ENCODE results near the gene REEP1. TPM values are rescaled to one million over a fixed set of nuclear protein-coding genes. Genes with fewer than 3 reads are reported as not detected.

REEP1 gene
- total RNA-seq, 1 donor from 2014 or later = not detected

DNA sequence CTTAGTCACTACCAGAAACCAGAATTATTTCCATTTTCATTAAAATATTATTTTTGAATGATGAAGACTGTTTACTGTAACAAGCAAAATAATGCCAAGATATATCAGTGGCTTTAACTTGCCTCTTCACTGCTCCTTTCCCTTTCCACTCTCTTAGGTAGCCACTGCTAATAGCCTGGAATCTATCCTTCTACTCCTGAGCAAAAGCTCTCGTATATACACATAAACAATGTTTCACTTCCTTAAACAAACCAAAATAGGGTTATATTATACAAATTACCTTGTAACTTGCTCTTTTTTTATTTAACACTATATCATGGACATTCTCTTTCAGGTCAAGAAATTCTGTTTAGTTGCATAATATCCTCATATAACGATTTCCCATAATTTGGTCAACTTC is 163.0 kb downstream of the REEP1 start:
- CTCF ChIA-PET = no interaction called here
- TF ChIP-seq, protein P1, sequence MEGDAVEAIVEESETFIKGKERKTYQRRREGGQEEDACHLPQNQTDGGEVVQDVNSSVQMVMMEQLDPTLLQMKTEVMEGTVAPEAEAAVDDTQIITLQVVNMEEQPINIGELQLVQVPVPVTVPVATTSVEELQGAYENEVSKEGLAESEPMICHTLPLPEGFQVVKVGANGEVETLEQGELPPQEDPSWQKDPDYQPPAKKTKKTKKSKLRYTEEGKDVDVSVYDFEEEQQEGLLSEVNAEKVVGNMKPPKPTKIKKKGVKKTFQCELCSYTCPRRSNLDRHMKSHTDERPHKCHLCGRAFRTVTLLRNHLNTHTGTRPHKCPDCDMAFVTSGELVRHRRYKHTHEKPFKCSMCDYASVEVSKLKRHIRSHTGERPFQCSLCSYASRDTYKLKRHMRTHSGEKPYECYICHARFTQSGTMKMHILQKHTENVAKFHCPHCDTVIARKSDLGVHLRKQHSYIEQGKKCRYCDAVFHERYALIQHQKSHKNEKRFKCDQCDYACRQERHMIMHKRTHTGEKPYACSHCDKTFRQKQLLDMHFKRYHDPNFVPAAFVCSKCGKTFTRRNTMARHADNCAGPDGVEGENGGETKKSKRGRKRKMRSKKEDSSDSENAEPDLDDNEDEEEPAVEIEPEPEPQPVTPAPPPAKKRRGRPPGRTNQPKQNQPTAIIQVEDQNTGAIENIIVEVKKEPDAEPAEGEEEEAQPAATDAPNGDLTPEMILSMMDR (IDR thresholded peaks at IDR 0.05) = no peak
- no peak for ATAC-seq (ENCODE audit: low read depth)
- POLR2A ChIA-PET = no interaction called here
- Mint-ChIP-seq H3K9me3 (no peaks in the 10 kb centered on the region), H3K4me1 (peaks cover 20% of the 10 kb centered on the region), H3K4me3 (no peak overlapping the region), H3K27ac (peak overlapping the region; percentile 60), H3K27me3 (no peaks in the 10 kb centered on the region), H3K36me3 (ENCODE audit: low read depth) (peaks cover 77% of the 10 kb centered on the region)
- intact Hi-C loops (cut with micrococcal nuclease) = no loop called here
- no peak for DNase-seq

DNA sequence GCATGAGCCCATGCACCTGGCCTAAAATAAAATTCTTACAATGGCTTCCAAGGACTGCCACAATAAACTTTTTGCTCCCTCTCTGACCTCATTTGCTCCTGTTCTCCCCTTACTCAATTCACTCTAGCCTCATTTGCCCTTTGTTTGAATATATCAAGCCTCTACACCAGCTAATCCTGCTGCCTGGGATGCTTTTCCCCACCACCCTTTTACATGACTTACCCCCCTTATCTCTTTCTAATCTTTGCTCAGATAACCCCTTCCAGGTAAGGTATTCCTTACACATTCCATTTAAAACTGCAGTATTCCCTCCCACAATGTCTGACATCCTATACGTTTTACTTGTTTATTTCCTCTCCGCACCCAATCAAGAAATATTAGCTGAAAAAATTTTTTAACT is 164.8 kb downstream of the REEP1 start:
- H3K36me3 Mint-ChIP-seq (ENCODE audit: low read depth) = peaks cover 78% of the 10 kb centered on the region
- H3K4me3 Mint-ChIP-seq = no peak overlapping the region
- ChIA-PET CTCF (no interaction called here), POLR2A (no interaction called here)
- H3K9me3 Mint-ChIP-seq = no peaks in the 10 kb centered on the region
- ATAC-seq (ENCODE audit: low read depth) = no peak
- DNase-seq = no peak
- H3K27me3 Mint-ChIP-seq = no peaks in the 10 kb centered on the region
- H3K4me1 Mint-ChIP-seq = peaks cover 20% of the 10 kb centered on the region
- TF ChIP-seq, protein P1 (IDR thresholded peaks at IDR 0.05) = no peak
- intact Hi-C loops (cut with micrococcal nuclease) = no loop called here
- H3K27ac Mint-ChIP-seq = no peak overlapping the region

DNA sequence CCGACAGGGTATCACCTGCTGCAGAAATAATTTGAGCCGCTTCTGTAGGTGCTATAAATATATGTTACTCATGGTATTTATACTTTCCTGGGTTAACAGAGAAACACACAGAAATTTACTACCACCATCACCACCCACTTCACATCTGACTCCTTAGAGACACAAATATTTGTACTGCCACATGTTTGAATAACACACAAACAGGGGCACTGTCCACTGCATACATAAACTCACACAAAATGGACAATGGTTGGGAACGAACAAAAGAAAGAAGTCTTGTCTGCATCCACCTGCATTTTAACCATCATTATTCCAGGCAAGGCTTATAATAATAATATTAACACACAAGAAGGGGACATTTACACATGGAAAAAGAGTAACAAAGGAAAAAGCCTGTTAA is 166.1 kb downstream of the REEP1 start:
- CTCF ChIA-PET = no interaction called here

DNA sequence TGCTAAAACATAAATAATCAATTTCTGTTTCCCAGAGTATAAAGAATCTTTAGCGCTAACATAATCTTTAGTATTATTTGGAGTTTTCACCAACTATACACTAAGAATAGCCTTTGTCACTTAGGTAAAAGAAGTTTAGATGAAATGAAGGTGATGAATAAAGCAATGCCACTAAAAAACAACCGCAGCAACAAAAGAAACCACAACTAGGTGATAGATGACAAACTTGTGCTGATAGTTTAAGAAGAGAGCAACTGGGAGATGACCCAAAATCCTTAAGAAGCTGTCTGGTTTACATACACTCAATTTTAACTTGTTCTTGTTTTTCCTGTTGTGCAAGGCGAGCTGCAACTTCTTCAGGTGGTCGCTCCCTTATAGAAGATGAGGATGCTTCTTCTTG is 167.0 kb downstream of the REEP1 start:
- Mint-ChIP-seq H3K27ac (no peak overlapping the region), H3K36me3 (ENCODE audit: low read depth) (peaks cover 73% of the 10 kb centered on the region), H3K4me3 (no peak overlapping the region), H3K4me1 (peaks cover 17% of the 10 kb centered on the region), H3K27me3 (no peaks in the 10 kb centered on the region), H3K9me3 (no peaks in the 10 kb centered on the region)
- intact Hi-C loops (cut with micrococcal nuclease) = no loop called here
- ChIA-PET POLR2A (no interaction called here), CTCF (no interaction called here)
- ATAC-seq (ENCODE audit: low read depth) (no peak), DNase-seq (no peak)
- TF ChIP-seq, protein P1 (IDR thresholded peaks at IDR 0.05) = no peak

More for the DNA sequence above, 166.1 kb downstream of the REEP1 start:
- H3K27me3 Mint-ChIP-seq = no peaks in the 10 kb centered on the region
- TF ChIP-seq, protein P1 (IDR thresholded peaks at IDR 0.05) = no peak
- peaks cover 74% of the 10 kb centered on the region for H3K36me3 Mint-ChIP-seq (ENCODE audit: low read depth)
- intact Hi-C loops (cut with micrococcal nuclease) = no loop called here
- no peak for DNase-seq
- no peaks in the 10 kb centered on the region for H3K9me3 Mint-ChIP-seq
- H3K4me3 Mint-ChIP-seq = no peak overlapping the region
- POLR2A ChIA-PET = no interaction called here
- peaks cover 20% of the 10 kb centered on the region for H3K4me1 Mint-ChIP-seq
- no peak for ATAC-seq (ENCODE audit: low read depth)
- no peak overlapping the region for H3K27ac Mint-ChIP-seq

Other genes with a start within 250 kb of the REEP1 start
- gene POLR1A, start 231.7 kb downstream of the REEP1 start, total RNA-seq = 47.8 and 53.4 TPM in 2 replicates
- 135 and 148 TPM in 2 replicates for gene PTCD3, start 231.4 kb downstream of the REEP1 start, total RNA-seq
- gene IMMT, start 142.2 kb downstream of the REEP1 start, total RNA-seq = 90.3 and 93.0 TPM in 2 replicates
- gene MRPL35, start 138.2 kb downstream of the REEP1 start, total RNA-seq = 35.1 and 37.4 TPM in 2 replicates
- gene KDM3A, start 103.7 kb upstream of the REEP1 start, total RNA-seq = 46.0 and 47.6 TPM in 2 replicates
- gene CHMP3, start 225.8 kb upstream of the REEP1 start, total RNA-seq = 61.4 and 66.9 TPM in 2 replicates